ENCODE results near the gene DNAJB1. TPM values are rescaled to one million over a fixed set of nuclear protein-coding genes. Genes with fewer than 3 reads are reported as not detected.

Gene DNAJB1
- total RNA-seq, 1 donor from 2014 or later = 53.9 TPM

DNA sequence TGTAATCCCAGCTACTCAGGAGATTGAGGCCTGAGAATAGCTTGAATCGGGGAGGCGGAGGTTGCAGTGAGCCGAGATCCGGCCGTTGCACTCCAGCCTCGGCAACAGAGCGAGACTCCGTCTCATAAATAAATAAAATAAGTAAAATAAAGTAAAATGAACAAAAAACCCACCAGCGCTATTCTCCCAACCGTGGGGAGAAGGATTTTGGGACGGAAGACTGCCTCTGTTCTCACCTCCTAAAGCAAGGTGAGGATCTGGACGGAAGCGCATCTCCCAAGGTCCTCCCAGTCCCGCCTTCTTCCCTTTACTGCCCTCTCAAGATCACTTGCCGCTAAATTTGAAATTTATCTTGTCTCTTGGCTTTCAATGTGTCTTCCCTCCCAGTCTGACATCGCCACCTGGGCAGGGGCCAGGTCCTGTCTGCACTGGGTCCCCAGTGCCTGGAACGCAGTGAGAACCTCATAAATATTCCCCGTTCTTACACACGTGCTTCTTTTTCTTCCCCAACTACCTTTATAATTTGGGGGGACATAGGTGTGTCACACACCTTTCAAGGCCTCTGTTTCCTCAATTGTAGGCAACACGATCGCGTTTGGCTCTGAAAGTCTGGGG lies 1.2 kb upstream of the DNAJB1 start:
- Mint-ChIP-seq H3K4me3 (ENCODE audit: unreplicated experiment) (peak overlapping the region; percentile 80), H3K36me3 (ENCODE audit: unreplicated experiment) (peaks cover 10% of the 10 kb centered on the region), H3K9me3 (ENCODE audit: unreplicated experiment) (peaks cover 15% of the 10 kb centered on the region), H3K4me1 (ENCODE audit: low read depth, unreplicated experiment) (peaks cover 25% of the 10 kb centered on the region), H3K27ac (ENCODE audit: unreplicated experiment) (no peak overlapping the region), H3K27me3 (ENCODE audit: unreplicated experiment) (peaks cover 6% of the 10 kb centered on the region)
- no peak for TF ChIP-seq CTCF (IDR thresholded peaks at IDR 0.05; ENCODE audit: partially characterized antibody, unreplicated experiment)
- DNase-seq = no peak

GRCh38 chr19:14517446-14517839 lies 754 bp downstream of the DNAJB1 start:
- DNase-seq = no peak
- Mint-ChIP-seq H3K27me3 (ENCODE audit: unreplicated experiment) (peaks cover 6% of the 10 kb centered on the region), H3K27ac (ENCODE audit: unreplicated experiment) (peak overlapping the region; percentile 35), H3K36me3 (ENCODE audit: unreplicated experiment) (peaks cover 10% of the 10 kb centered on the region), H3K4me1 (ENCODE audit: low read depth, unreplicated experiment) (peaks cover 25% of the 10 kb centered on the region), H3K9me3 (ENCODE audit: unreplicated experiment) (peaks cover 16% of the 10 kb centered on the region), H3K4me3 (ENCODE audit: unreplicated experiment) (peak overlapping the region; percentile 84)
- no peak for TF ChIP-seq CTCF (IDR thresholded peaks at IDR 0.05; ENCODE audit: partially characterized antibody, unreplicated experiment)

GRCh38 chr19:14516746-14517438 lies 1.3 kb downstream of the DNAJB1 start:
- Mint-ChIP-seq H3K27me3 (ENCODE audit: unreplicated experiment) (peaks cover 6% of the 10 kb centered on the region), H3K9me3 (ENCODE audit: unreplicated experiment) (peaks cover 16% of the 10 kb centered on the region), H3K36me3 (ENCODE audit: unreplicated experiment) (peaks cover 10% of the 10 kb centered on the region), H3K27ac (ENCODE audit: unreplicated experiment) (peak overlapping the region; percentile 74), H3K4me3 (ENCODE audit: unreplicated experiment) (peak overlapping the region; percentile 84), H3K4me1 (ENCODE audit: low read depth, unreplicated experiment) (peaks cover 25% of the 10 kb centered on the region)
- TF ChIP-seq CTCF (IDR thresholded peaks at IDR 0.05; ENCODE audit: partially characterized antibody, unreplicated experiment) = no peak
- DNase-seq = no peak

DNA sequence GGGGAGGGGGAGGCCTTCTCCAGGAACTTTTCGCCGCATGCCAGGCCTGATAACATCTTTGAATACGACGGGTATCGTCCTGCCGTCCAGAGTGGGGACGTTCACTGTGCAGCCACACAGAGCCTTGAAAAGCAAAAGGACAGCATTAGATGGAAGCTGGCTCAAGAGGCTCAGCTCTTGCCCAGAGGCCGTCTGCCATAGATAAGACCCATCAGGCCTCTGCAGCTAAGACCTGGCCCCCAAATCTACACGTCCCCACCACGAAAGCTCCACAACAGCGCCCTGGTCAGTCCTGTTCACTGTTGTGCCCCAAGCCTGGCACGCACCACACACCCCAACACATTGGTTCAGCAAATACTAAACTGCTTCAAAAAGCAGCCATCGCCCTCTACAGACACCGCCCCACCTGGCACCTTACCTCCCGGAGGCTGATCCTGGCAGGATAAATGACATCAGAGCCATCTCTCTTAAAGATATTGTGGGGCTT lies 2.1 kb downstream of the DNAJB1 start:
- no peak for DNase-seq
- TF ChIP-seq CTCF (IDR thresholded peaks at IDR 0.05; ENCODE audit: partially characterized antibody, unreplicated experiment) = no peak
- H3K4me3 Mint-ChIP-seq (ENCODE audit: unreplicated experiment) = peak overlapping the region; percentile 84
- H3K9me3 Mint-ChIP-seq (ENCODE audit: unreplicated experiment) = peaks cover 19% of the 10 kb centered on the region
- H3K27me3 Mint-ChIP-seq (ENCODE audit: unreplicated experiment) = peaks cover 4% of the 10 kb centered on the region
- no peak overlapping the region for H3K27ac Mint-ChIP-seq (ENCODE audit: unreplicated experiment)
- peaks cover 10% of the 10 kb centered on the region for H3K36me3 Mint-ChIP-seq (ENCODE audit: unreplicated experiment)
- H3K4me1 Mint-ChIP-seq (ENCODE audit: low read depth, unreplicated experiment) = peaks cover 25% of the 10 kb centered on the region

DNA sequence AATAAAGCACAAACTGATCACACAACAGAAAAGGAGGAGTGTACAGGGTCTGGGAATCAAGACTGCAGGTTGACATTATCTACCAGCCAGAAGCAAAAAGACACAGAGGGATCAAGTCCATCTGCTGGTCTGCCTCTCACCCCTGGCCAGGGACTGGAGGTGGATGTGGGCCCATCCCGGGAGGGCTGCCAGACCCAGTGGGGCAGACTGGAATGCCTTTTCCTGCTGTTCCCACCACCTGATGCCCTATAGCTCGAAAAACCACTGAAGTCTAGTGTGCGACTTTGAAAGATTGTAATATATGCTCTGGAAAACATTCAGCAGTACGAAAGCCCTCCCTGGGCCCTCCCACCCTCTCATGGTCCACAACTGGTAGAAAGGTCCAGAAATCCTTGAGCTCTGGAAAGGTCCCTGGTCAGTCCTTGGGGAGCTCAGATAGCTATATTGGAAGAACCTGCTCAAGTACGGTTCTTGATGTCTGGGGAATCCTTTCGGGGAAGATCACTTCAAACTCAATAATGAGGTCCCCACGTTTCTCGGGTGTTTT lies 2.6 kb downstream of the DNAJB1 start:
- H3K9me3 Mint-ChIP-seq (ENCODE audit: unreplicated experiment) = peaks cover 20% of the 10 kb centered on the region
- peaks cover 10% of the 10 kb centered on the region for H3K36me3 Mint-ChIP-seq (ENCODE audit: unreplicated experiment)
- peaks cover 4% of the 10 kb centered on the region for H3K27me3 Mint-ChIP-seq (ENCODE audit: unreplicated experiment)
- H3K4me3 Mint-ChIP-seq (ENCODE audit: unreplicated experiment) = peak overlapping the region; percentile 84
- H3K27ac Mint-ChIP-seq (ENCODE audit: unreplicated experiment) = peak overlapping the region; percentile 22
- DNase-seq = no peak
- H3K4me1 Mint-ChIP-seq (ENCODE audit: low read depth, unreplicated experiment) = peaks cover 25% of the 10 kb centered on the region
- no peak for TF ChIP-seq CTCF (IDR thresholded peaks at IDR 0.05; ENCODE audit: partially characterized antibody, unreplicated experiment)
